HepG2 (cell line): Measurements from ENCODE around the gene FRMD4B. TPM values are rescaled to one million over a fixed set of nuclear protein-coding genes. Genes with fewer than 3 reads are reported as not detected.

Source experiments
- ATAC-seq: fragments of 200-7000 bp; cut with Tn5 transposase; 3 replicates; pipeline ENCODE4 v1.9.1; 2020; ENCODE audit warnings: mild to moderate bottlenecking, moderate library complexity
- BruUV-seq: library from RNA; stranded (reverse); fragments of 400-500 nt; replicated peaks from 2 replicates; lab custom pipeline; 2021; lab: Mats Ljungman, UMichigan
- CTCF ChIA-PET: fragments of 300-600 bp; formaldehyde crosslinking; extraction: SDS; loops from one replicate; lab custom pipeline; 2021; ENCODE audit warnings: low total read pairs, inconsistent platforms, low intra/inter-chr PET ratio; lab: Yijun Ruan, JAX
- POLR2A ChIA-PET: fragments of 350-600 bp; sonication (Branson Sonifier 250); formaldehyde crosslinking; loops from one replicate; lab custom pipeline; 2020; ENCODE audit warnings: antibody characterized with exemption, inconsistent platforms; lab: Yijun Ruan, JAX
- DNase-seq: peaks from one replicate; pipeline ENCODE4 v3.0.0-alpha.2; 2015; ENCODE audit warnings: low spot score
- FAIRE-seq: peaks from 3 replicates; lab custom pipeline; 2011; peaks lifted over from hg19 to GRCh38; lab: Jason Lieb, UNC
- H2AFZ ChIP-seq: one replicate; pipeline ENCODE4 v1.6.1; 2011; ENCODE audit warnings: low read length, inconsistent platforms
- H3K27ac ChIP-seq: fragments of 300-600 bp; 3 replicates; pipeline ENCODE4 v1.8.0; 2011; ENCODE audit warnings: mixed run types, mild to moderate bottlenecking, mixed read lengths, low read length, inconsistent platforms; ENCODE audit not compliant: insufficient read depth; ENCODE audit errors: extremely low read length
- H3K27me3 ChIP-seq, 2 experiments: fragments of 200-600 bp in 1 of 2; 2 replicates in 1 of 2; 3 replicates in 1 of 2; pipeline versions ENCODE4 v1.6.0 to v1.8.0; 2011; ENCODE audit warnings: low read length in 2 of 2, mild to moderate bottlenecking in 2 of 2, moderate library complexity in 2 of 2, inconsistent platforms in 1 of 2; ENCODE audit not compliant: insufficient read depth in 2 of 2, control insufficient read depth in 1 of 2
- H3K36me3 ChIP-seq, 2 experiments: fragments of 200-600 bp in 1 of 2; replicated peaks in 1 of 2; 2 replicates in 1 of 2; 3 replicates in 1 of 2; pipeline versions ENCODE4 v1.5.1 to v1.8.0; 2011; ENCODE audit warnings: low read length in 2 of 2, inconsistent platforms in 1 of 2; ENCODE audit not compliant: insufficient read depth in 2 of 2, control insufficient read depth in 1 of 2
- H3K4me1 ChIP-seq: 2 replicates; pipeline ENCODE4 v1.5.1; 2012; ENCODE audit warnings: low read length, inconsistent platforms; ENCODE audit not compliant: insufficient read depth
- H3K4me2 ChIP-seq: 2 replicates; pipeline ENCODE4 v1.6.0; 2011; ENCODE audit warnings: low read depth, low read length, inconsistent platforms
- H3K4me3 ChIP-seq, 3 experiments: fragments of 200-600 bp in 1 of 3; sonication (generic), shearing (Covaris generic) in 1 of 3; replicated peaks in 1 of 3; 2 replicates each; pipeline ENCODE4 v1.5.1; 2011 to 2016; ENCODE audit warnings: low read length in 3 of 3, inconsistent platforms in 2 of 3, low read depth in 2 of 3, mild to moderate bottlenecking in 2 of 3, control low read depth in 1 of 3, mixed read lengths in 1 of 3; ENCODE audit not compliant: insufficient read depth in 1 of 3
- H3K79me2 ChIP-seq: one replicate; pipeline ENCODE4 v1.6.1; 2011; ENCODE audit warnings: low read length, inconsistent platforms; ENCODE audit not compliant: insufficient read depth
- H3K9ac ChIP-seq: 2 replicates; pipeline ENCODE4 v1.6.0; 2011; ENCODE audit warnings: mild to moderate bottlenecking, low read depth, low read length, inconsistent platforms; ENCODE audit not compliant: insufficient read depth
- H3K9me3 ChIP-seq: 2 replicates; pipeline ENCODE4 v1.5.1; 2012; ENCODE audit warnings: mild to moderate bottlenecking, low read length
- H4K20me1 ChIP-seq: 2 replicates; pipeline ENCODE4 v1.6.0; 2011; ENCODE audit warnings: inconsistent platforms, mild to moderate bottlenecking, low read length, moderate library complexity; ENCODE audit not compliant: insufficient read depth
- ATRX ChIP-seq: sonication (generic); formaldehyde crosslinking; IDR thresholded peaks from 2 replicates; pipeline ENCODE4 v1.4.0; 2020; ENCODE audit warnings: missing genetic modification reagents, borderline replicate concordance
- CBX2 ChIP-seq, 2 experiments: fragments of 200-600 bp in 1 of 2; sonication (generic); formaldehyde crosslinking in 1 of 2; IDR thresholded peaks; 2 replicates each; pipeline versions ENCODE4 v1.7.0 to v1.8.1; 2018 to 2022; ENCODE audit warnings: low read depth in 2 of 2, low read length in 1 of 2, mild to moderate bottlenecking in 1 of 2, missing genetic modification reagents in 1 of 2
- CBX5 ChIP-seq: sonication (generic); formaldehyde crosslinking; IDR thresholded peaks from 2 replicates; pipeline ENCODE4 v1.4.0; 2020; ENCODE audit warnings: missing genetic modification reagents, borderline replicate concordance
- DMAP1 ChIP-seq: IDR thresholded peaks from 2 replicates; pipeline ENCODE4 v1.6.1; 2016
- ELF3 ChIP-seq: IDR thresholded peaks from 2 replicates; pipeline ENCODE4 v1.6.1; 2016; ENCODE audit warnings: missing genetic modification reagents, missing compliant biosample characterization
- HOXD1 ChIP-seq: sonication (generic); formaldehyde crosslinking; IDR thresholded peaks from 2 replicates; pipeline ENCODE4 v1.5.0; 2020; ENCODE audit warnings: missing genetic modification reagents
- NFKB2 ChIP-seq: sonication (generic); formaldehyde crosslinking; IDR thresholded peaks from 2 replicates; pipeline ENCODE4 v1.4.0; 2020; ENCODE audit warnings: missing genetic modification reagents, borderline replicate concordance
- NONO ChIP-seq, 2 experiments: fragments of 450-650 bp in 1 of 2; sonication (generic) in 1 of 2; formaldehyde crosslinking in 1 of 2; IDR thresholded peaks in 1 of 2; conservative IDR thresholded peaks in 1 of 2; 2 replicates each; pipeline versions ENCODE4 v1.6.1 to v1.8.0; 2017 to 2022; ENCODE audit warnings: mild to moderate bottlenecking in 1 of 2, missing genetic modification reagents in 1 of 2, moderate library complexity in 1 of 2
- NR2F1 ChIP-seq, 2 experiments: fragments of 450-650 bp in 1 of 2; formaldehyde crosslinking in 1 of 2; IDR thresholded peaks; 2 replicates each; pipeline versions ENCODE4 v1.5.0 to v1.6.1; 2016 to 2020; ENCODE audit warnings: mild to moderate bottlenecking in 1 of 2, missing compliant biosample characterization in 1 of 2, missing genetic modification reagents in 1 of 2, moderate library complexity in 1 of 2
- PAF1 ChIP-seq: IDR thresholded peaks from 2 replicates; pipeline ENCODE4 v1.6.1; 2016; ENCODE audit warnings: missing genetic modification reagents, missing compliant biosample characterization
- RFXAP ChIP-seq: sonication (generic); formaldehyde crosslinking; IDR thresholded peaks from 2 replicates; pipeline ENCODE4 v1.4.0; 2020; ENCODE audit warnings: missing genetic modification reagents, borderline replicate concordance
- TCF12 ChIP-seq, 2 experiments: fragments of 450-650 bp in 1 of 2; sonication (generic) in 1 of 2; formaldehyde crosslinking in 1 of 2; IDR thresholded peaks; 2 replicates each; pipeline versions ENCODE4 v1.6.1 to v1.8.0; 2017 to 2022; ENCODE audit warnings: antibody characterized with exemption in 1 of 2, mild to moderate bottlenecking in 1 of 2, missing genetic modification reagents in 1 of 2, moderate library complexity in 1 of 2
- ZBTB14 ChIP-seq: sonication (generic); formaldehyde crosslinking; IDR thresholded peaks from 2 replicates; pipeline ENCODE4 v1.4.0; 2020; ENCODE audit warnings: missing genetic modification reagents
- ZBTB49 ChIP-seq: sonication (generic); formaldehyde crosslinking; IDR thresholded peaks from 2 replicates; pipeline ENCODE4 v1.4.0; 2020; ENCODE audit warnings: missing genetic modification reagents, borderline replicate concordance
- ZNF264 ChIP-seq: sonication (generic); formaldehyde crosslinking; IDR thresholded peaks from 2 replicates; pipeline ENCODE4 v1.4.0; 2020; ENCODE audit warnings: missing genetic modification reagents
- ZNF790 ChIP-seq: sonication (generic); formaldehyde crosslinking; IDR thresholded peaks from 2 replicates; pipeline ENCODE4 v1.8.0; 2022; ENCODE audit warnings: missing genetic modification reagents, mild to moderate bottlenecking, borderline replicate concordance
- ZSCAN12 ChIP-seq: sonication (generic); formaldehyde crosslinking; IDR thresholded peaks from 2 replicates; pipeline ENCODE4 v1.9.0; 2021; ENCODE audit warnings: mild to moderate bottlenecking, missing genetic modification reagents
- WGBS: methylation state at CpG from one replicate; pipeline ENCODE4 v1.1.6; 2017; ENCODE audit warnings: low lambda C conversion rate; 5-methylcytosine and 5-hydroxymethylcytosine counted together
- in situ Hi-C: cut with HindIII; loops from 2 replicates; pipeline ENCODE4 v1.10.0; 2017; ENCODE audit warnings: low pct_unique_long_range_greater_than_20kb; ENCODE audit not compliant: extremely low pct_ligation_motif_present
- intact Hi-C: fragments of 100-400 bp; cut with micrococcal nuclease; formaldehyde crosslinking; loops from one replicate; pipeline ENCODE4 v1.10.0; 2022; ENCODE audit not compliant: unreplicated experiment
- polyA plus RNA-seq, 8 experiments: library from polyadenylated mRNA; depleted of rRNA in 3 of 8; stranded (reverse) in 7 of 8; unstranded in 1 of 8; fragments of >200 nt; fragmentation: Illumina TruSeq in 4 of 8; extraction: Trizol in 4 of 8; gene quantifications; 2 replicates each; pipeline versions ENCODE4 v1.2.1 to v1.2.3, GENCODE V29; 2011 to 2016; ENCODE audit warnings: low read depth in 4 of 8, missing spikeins in 1 of 8, mixed read lengths in 1 of 8; ENCODE audit not compliant: insufficient read depth in 1 of 8
- total RNA-seq, 5 experiments: library from RNA; depleted of rRNA; stranded (reverse); fragments of >200 nt; fragmentation: Illumina TruSeq; extraction: Trizol; gene quantifications; 2 replicates each; pipeline ENCODE4 v1.2.3, GENCODE V29; 2016; ENCODE audit warnings: low read depth in 1 of 5
- TF ChIP-seq, protein P1 (sequence below): sonication (generic); formaldehyde crosslinking; IDR thresholded peaks from 2 replicates; pipeline ENCODE4 v1.4.0; 2020; ENCODE audit warnings: mild to moderate bottlenecking, missing genetic modification reagents

FRMD4B gene
- total and polyA plus RNA-seq, 2 of the 13 experiments (the other 11 are each of a cell fraction or from before 2014, with no cell fraction given) = 3.0 to 3.3 TPM

DNA sequence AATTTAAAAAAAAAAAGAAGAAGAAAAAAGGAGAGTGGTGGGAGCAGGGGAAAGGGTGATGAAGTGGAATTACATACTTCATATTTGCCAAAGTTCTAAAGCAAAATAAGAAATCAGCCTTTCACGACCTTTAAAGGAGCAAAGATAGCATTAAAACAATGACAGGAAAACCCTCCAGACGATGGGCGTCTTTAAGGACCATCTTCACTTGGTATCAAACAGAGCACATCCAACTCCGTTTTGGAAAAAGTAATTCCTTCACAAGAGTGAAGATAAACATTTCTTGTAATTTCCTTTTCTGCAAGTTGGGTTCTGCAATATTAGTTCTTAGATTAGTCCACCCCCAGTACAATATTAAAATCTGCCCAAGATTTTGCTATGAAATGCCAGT, 32.8 kb downstream of the FRMD4B start (continued):
- TF ChIP-seq ZNF264 (CRISPR knock-in tag) = no peak
- no peak for TF ChIP-seq ELF3 (CRISPR knock-in tag)
- no peak for TF ChIP-seq CBX2 (IDR thresholded peaks at IDR 0.05; ENCODE audit: low read depth, low read length)
- TF ChIP-seq CBX2 (CRISPR knock-in tag; IDR thresholded peaks at IDR 0.05; ENCODE audit: low read depth) = no peak
- no peak for TF ChIP-seq TCF12 (IDR thresholded peaks at IDR 0.05)
- TF ChIP-seq TCF12 (CRISPR knock-in tag; IDR thresholded peaks at IDR 0.05) = no peak

DNA sequence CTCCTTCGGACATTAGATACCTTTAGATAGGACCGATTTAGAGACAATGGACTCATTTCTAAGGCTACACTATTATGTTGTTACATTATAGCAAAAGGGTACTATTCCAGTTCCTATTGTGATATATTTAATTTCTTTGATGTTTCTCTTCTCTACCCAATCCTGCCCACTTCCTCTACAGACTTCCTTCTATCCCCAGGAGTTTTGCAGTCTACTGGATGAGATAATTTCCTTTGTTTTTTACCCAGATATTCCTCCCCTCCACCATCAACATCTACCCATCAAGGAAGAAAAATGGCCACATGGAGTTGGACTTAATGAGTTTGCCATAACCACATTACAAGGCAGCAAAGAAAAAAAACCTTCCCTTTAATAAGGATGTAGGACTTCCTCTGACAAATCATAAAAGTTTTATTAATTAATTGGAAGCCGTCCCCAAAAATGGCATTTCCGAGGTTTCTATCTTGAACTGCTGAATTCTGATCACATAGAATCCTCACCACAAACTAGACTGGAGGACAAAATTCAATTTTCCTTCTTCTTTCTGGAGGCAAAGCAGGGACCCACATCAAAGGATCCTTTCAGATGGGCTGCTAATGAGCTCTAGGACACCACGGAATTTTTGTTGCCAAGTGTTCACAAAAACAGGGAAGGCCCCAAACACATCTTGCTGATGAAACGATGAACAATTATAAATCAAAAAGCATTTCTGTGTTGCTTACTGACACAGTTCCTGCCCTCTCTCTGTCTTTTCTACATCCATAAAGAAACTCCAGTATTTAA, 33.4 kb downstream of the FRMD4B start:
- Histone ChIP-seq H3K4me1 (no peaks in the 10 kb centered on the region), H3K27ac (no peak overlapping the region), H4K20me1 (no peaks in the 10 kb centered on the region), H3K9me3 (no peaks in the 10 kb centered on the region), H3K79me2 (no peaks in the 10 kb centered on the region), H3K4me3 (no peak overlapping the region), H3K4me2 (no peak overlapping the region), H2AFZ (no peak overlapping the region), H3K27me3 (peaks cover 0 to 4% of the 10 kb centered on the region in 2 experiments; a peak in 1 of 5 replicates), H3K36me3 (no peaks in the 10 kb centered on the region), H3K9ac (no peak overlapping the region)
- no TSS peak for BruUV-seq
- ChIA-PET POLR2A (no interaction called here), CTCF (no interaction called here)
- intact Hi-C loops = no loop called here
- in situ Hi-C loops = no loop called here
- FAIRE-seq (no peak), ATAC-seq (no peak), DNase-seq (no peak)
- WGBS = 9% methylated on average over 6 of the region's 6 CpGs
- TF ChIP-seq NR2F1 (CRISPR knock-in tag; IDR thresholded peaks at IDR 0.05) = no peak
- TF ChIP-seq PAF1 = no peak
- TF ChIP-seq ZBTB14 (CRISPR knock-in tag) = no peak
- TF ChIP-seq ZNF790 = no peak
- no peak for TF ChIP-seq ZSCAN12
- no peak for TF ChIP-seq ATRX (CRISPR knock-in tag)
- TF ChIP-seq, protein P1, sequence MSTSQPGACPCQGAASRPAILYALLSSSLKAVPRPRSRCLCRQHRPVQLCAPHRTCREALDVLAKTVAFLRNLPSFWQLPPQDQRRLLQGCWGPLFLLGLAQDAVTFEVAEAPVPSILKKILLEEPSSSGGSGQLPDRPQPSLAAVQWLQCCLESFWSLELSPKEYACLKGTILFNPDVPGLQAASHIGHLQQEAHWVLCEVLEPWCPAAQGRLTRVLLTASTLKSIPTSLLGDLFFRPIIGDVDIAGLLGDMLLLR (CRISPR knock-in tag) = no peak
- no peak for TF ChIP-seq CBX5 (CRISPR knock-in tag)
- no peak for TF ChIP-seq NFKB2 (CRISPR knock-in tag)
- no peak for TF ChIP-seq RFXAP (CRISPR knock-in tag)
- TF ChIP-seq DMAP1 = no peak
- no peak for TF ChIP-seq HOXD1 (CRISPR knock-in tag)
- TF ChIP-seq ZBTB49 = no peak
- TF ChIP-seq NONO (IDR thresholded peaks at IDR 0.05) = no peak
- TF ChIP-seq NONO (CRISPR knock-in tag; conservative IDR thresholded peaks at IDR 0.05) = no peak
